Measurements from ENCODE around the gene SNX25. TPM values are rescaled to one million over a fixed set of nuclear protein-coding genes. Genes with fewer than 3 reads are reported as not detected.

The SNX25 gene
- total and polyA plus RNA-seq, 10 donors, result 9.6 to 49.6 (median 35.2) TPM

DNA sequence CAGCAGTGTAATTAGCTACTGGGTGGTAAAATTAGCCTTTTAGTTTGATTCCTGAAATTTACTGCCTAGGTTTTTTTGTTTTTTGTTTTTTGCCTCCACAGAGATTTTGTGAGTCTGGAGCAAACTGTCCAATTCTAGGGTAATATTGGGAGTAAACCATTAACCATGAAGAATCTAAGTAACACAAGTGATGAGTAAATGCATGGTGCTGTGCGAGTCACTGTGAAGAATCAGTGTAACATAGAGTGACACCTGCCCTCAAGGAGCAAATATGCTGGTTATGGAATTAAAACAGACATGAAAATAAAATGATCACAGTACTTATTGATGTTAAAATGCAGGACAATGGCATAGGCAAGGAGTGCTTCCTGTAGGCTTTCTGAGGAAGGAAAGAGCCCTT lies 126.2 kb downstream of the SNX25 start:
- H3K27me3 ChIP-seq (replicated peaks in 1 of 7), result no peaks in the 10 kb centered on the region
- peaks cover 0 to 7% (median 5%) of the 10 kb centered on the region in 6 donors for H3K4me1 ChIP-seq
- H3K27ac ChIP-seq, result no peak overlapping the region
- H3K9me3 ChIP-seq, result peaks cover 0 to 8% (median 0%) of the 10 kb centered on the region in 8 donors
- intact Hi-C loops (cut with DNase I; ENCODE audit: low total_unique reads), result no loop called here
- H3K4me3 ChIP-seq, result no peak overlapping the region
- TF ChIP-seq POLR2AphosphoS5 (IDR thresholded peaks at IDR 0.05) (no peak), POLR2A (IDR thresholded peaks at IDR 0.05) (no peak)
- TF ChIP-seq, protein P1, sequence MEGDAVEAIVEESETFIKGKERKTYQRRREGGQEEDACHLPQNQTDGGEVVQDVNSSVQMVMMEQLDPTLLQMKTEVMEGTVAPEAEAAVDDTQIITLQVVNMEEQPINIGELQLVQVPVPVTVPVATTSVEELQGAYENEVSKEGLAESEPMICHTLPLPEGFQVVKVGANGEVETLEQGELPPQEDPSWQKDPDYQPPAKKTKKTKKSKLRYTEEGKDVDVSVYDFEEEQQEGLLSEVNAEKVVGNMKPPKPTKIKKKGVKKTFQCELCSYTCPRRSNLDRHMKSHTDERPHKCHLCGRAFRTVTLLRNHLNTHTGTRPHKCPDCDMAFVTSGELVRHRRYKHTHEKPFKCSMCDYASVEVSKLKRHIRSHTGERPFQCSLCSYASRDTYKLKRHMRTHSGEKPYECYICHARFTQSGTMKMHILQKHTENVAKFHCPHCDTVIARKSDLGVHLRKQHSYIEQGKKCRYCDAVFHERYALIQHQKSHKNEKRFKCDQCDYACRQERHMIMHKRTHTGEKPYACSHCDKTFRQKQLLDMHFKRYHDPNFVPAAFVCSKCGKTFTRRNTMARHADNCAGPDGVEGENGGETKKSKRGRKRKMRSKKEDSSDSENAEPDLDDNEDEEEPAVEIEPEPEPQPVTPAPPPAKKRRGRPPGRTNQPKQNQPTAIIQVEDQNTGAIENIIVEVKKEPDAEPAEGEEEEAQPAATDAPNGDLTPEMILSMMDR (IDR thresholded peaks at IDR 0.05 in 8 of 11, conservative IDR thresholded peaks at IDR 0.05 in 3 of 11), result no peak
- 87 to 95% (median 91%) methylated on average over 1 of the region's 1 CpG for WGBS, 5 donors
- peaks cover 0 to 30% (median 0%) of the 10 kb centered on the region in 6 donors for H3K36me3 ChIP-seq
- DNase-seq, result no peak

DNA sequence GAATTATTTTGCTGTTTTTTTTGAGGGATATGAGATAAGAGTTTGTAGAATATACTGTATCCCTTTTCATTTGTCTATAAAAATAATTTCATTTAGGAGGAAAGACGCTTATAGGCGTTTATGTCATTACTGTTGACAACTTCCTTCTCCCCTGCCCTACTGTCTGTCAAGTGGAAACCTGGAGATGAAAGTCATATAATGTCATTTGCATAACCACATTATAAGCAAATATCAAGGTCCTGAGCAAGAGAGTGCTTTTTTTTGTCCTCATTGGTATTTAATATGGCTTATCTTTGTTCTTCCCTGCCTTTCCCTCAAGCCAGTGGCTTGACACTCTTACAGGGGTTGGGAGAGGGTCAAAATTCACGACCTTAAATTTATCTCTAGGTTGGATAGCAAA lies 130.5 kb downstream of the SNX25 start:
- TF ChIP-seq POLR2AphosphoS5 (IDR thresholded peaks at IDR 0.05), result no peak
- Histone ChIP-seq H3K4me1 (peaks cover 0 to 22% (median 16%) of the 10 kb centered on the region in 6 donors), H3K27ac (no peak overlapping the region), H3K36me3 (peaks cover 0 to 52% (median 7%) of the 10 kb centered on the region in 6 donors), H3K4me3 (no peak overlapping the region), H3K9me3 (peaks cover 0 to 8% (median 0%) of the 10 kb centered on the region in 8 donors), H3K27me3 (replicated peaks in 1 of 7) (no peaks in the 10 kb centered on the region)
- DNase-seq, result no peak
- intact Hi-C loops (cut with DNase I; ENCODE audit: low total_unique reads), result no loop called here
- 56 to 68% (median 62%) methylated on average over 3 of the region's 3 CpGs for WGBS, 5 donors

- H3K27ac ChIP-seq, result no peak overlapping the region
- DNase-seq, result no peak
- 82 to 96% (median 87%) methylated on average over 2 of the region's 2 CpGs for WGBS, 5 donors
- H3K27me3 ChIP-seq (replicated peaks in 1 of 7), result no peaks in the 10 kb centered on the region
- peaks cover 0 to 52% (median 8%) of the 10 kb centered on the region in 6 donors for H3K36me3 ChIP-seq
- peaks cover 0 to 8% (median 0%) of the 10 kb centered on the region in 8 donors for H3K9me3 ChIP-seq
- H3K4me1 ChIP-seq, result peaks cover 5 to 32% (median 21%) of the 10 kb centered on the region in 6 donors
- H3K4me3 ChIP-seq, result no peak overlapping the region
- intact Hi-C loops (cut with DNase I; ENCODE audit: low total_unique reads), result no loop called here
- TF ChIP-seq POLR2AphosphoS5 (IDR thresholded peaks at IDR 0.05), result no peak
- TF ChIP-seq POLR2A (IDR thresholded peaks at IDR 0.05), result no peak
- TF ChIP-seq, protein P1 (IDR thresholded peaks at IDR 0.05 in 8 of 11, conservative IDR thresholded peaks at IDR 0.05 in 3 of 11), result no peak
Observed at GRCh38 chr4:185341377-185341776, 132.0 kb downstream of the SNX25 start.

DNA sequence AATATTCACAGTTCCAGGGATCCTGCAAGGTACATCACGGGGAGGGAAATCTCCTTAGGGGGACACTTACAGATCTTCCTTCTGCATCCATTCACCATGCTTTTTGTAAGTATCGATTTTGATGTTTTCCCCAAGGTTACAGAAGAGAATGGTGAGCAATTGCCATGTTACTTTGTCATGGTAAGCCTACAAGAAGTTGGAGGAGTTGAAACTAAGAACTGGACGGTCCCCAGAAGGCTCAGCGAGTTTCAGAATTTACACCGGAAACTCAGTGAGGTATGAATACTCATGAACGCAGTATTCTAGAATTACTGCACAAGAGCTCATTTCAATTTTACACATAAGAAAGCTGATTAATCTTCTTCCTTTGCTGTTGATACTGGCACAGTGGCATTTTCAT lies 132.4 kb downstream of the SNX25 start:
- Histone ChIP-seq H3K4me3 (no peak overlapping the region), H3K27ac (peak overlapping the region in 2 of 8 donors; percentile 12 to 45), H3K9me3 (peaks cover 0 to 8% (median 0%) of the 10 kb centered on the region in 8 donors), H3K36me3 (peaks cover 0 to 57% (median 10%) of the 10 kb centered on the region in 6 donors), H3K27me3 (replicated peaks in 1 of 7) (no peaks in the 10 kb centered on the region), H3K4me1 (peaks cover 5 to 32% (median 21%) of the 10 kb centered on the region in 6 donors)
- TF ChIP-seq, protein P1 (IDR thresholded peaks at IDR 0.05 in 8 of 11, conservative IDR thresholded peaks at IDR 0.05 in 3 of 11), result no peak
- TF ChIP-seq POLR2AphosphoS5 (IDR thresholded peaks at IDR 0.05) (no peak), POLR2A (IDR thresholded peaks at IDR 0.05) (no peak)
- no peak for DNase-seq
- WGBS, 5 donors, result 77 to 88% (median 79%) methylated on average over 6 of the region's 6 CpGs
- intact Hi-C loops (cut with DNase I; ENCODE audit: low total_unique reads), result no loop called here
